Nucleus accumbens (tissue), 56 donors: ENCODE data around the gene RBMX.
"Not testable (repeated sequence)": the region's sequence is repeated elsewhere in the genome, so short reads cannot be mapped to it uniquely, and the experiment has no call there.

Experiments
- DNase-seq, 56 donors: peaks; one replicate each; lab custom pipeline; 2025; lab: John Stamatoyannopoulos, UW

RBMX gene

DNA sequence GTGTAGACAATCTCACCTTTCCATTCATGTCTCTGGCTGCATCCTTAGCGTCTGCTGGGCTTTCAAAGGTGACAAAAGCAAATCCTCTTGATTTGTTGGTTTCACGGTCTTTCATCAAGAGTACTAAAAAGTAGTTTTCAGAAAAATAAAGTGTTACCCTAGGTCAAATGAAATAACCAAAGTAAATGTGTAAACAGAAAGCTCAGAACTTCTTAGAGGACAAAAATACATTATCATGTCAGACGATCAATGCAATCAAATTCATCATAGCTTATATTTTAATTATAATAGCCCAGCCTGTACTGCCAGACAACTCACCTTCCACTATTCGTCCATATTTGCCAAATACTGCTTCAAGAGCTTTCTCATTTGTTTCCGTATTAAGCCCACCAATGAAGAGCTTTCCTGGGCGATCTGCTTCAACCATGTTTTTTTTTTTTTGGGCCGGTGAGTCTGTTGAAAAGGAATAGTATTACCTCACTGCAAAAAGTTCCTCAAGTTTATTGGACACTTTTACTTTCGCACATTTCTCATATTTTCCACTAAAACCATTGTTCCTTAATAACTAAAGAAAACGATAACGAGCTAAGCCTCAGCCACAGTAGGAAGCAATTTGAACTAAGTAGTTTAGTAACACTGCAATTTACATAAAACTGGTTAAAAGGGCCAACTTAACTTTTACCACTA lies 1.4 kb downstream of the RBMX start:
- no peak for DNase-seq

DNA sequence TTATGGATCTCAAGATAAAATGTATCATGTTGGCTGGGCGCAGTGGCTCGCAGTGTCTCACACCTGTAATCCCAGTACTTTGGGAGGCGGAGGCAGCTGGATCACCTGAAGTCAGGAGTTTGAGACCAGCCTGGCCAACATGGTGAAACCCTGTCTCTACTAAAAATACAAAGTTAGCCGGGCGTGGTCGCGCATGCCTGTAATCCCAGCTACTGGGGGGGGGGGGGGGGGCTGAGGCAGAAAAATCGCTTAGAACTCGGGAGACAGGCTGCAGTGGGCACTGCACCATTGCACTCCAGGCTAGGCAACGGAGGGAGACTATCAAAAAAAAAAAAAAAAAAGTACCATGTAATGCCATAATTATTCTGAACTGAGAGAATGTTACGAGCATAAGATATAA lies 2.1 kb downstream of the RBMX start:
- no peak for DNase-seq

DNA sequence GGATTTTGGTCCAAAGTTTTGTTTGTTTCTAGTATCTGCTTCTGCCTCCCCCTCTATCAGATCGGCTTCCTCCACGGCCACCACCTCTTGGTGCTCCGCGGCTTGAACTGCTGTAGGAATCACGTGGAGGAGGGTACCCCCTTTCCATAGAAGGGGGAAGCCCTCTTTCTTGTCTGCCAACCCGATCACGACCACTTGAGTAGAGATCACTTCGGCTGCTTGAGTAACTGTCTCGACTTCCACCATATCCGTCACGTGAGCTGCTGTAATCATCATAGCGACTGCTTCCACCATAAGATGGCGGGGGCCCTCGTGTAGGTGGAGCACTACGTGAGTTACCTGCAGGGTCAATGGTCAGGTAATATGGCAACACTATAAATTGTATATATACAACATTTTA lies 6.4 kb downstream of the RBMX start:
- not testable (repeated sequence) for DNase-seq

DNA sequence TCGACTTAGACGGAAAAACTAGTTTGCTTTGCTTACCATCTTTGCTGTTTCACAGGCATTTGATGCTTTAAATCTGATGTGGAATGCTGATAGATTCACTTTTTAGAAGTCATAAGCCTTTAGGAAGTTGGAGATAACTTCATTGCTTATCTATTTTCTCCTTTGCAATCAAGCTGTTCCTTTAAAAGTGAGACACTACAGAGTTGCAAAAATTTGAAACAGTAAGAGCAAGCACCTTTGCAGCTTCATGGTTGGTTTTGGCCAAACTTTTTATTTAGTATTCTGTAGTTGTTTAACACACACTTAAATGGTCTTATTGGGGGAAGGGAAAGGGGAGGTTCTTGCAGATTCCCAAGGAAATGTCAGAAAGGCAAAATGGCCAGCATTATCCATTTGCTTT lies 7.3 kb downstream of the RBMX start:
- not testable (repeated sequence) for DNase-seq

GRCh38 chrX:136872091-136872700 lies 8.3 kb downstream of the RBMX start:
- DNase-seq, result no peak

- no peak for DNase-seq
Measured at GRCh38 chrX:136870064-136870463, 10.5 kb downstream of the RBMX start.

DNA sequence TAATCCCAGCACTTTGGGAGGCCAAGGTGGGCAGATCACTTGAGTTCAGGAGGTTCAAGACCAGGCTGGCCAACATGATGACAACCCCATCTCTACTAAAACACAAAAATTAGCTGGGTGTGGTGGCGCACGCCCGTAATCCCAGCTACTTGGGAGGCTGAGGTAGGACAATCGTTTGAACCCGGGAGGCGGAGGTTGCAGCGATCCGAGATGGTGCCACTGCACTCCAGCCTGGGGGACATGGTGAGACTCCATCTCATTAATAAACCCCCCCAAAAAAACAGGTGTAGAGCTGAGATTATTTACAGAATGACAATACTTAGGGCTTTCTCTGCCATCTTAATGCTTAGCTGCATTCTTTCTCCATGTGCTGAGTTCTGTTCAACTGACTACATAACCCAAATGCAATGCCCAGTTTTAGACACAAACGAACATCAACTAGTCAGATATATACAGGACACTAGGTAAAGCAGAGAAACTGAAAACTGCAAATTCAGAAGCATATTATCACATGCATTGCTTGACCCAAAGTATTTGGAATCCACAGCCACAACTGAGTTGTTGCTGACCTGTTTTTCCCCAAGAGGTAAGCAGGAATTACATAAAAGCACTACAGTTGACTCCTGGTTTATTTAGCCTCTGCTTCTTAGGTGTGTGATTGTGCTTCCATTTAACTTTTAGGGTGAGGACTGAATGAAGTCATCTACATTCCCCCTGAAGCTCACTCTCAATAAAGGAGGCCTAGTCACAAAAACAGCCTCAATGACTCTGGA lies 12.1 kb downstream of the RBMX start:
- no peak for DNase-seq

- no peak for DNase-seq
Measured at GRCh38 chrX:136867518-136867917, 13.0 kb downstream of the RBMX start.

DNA sequence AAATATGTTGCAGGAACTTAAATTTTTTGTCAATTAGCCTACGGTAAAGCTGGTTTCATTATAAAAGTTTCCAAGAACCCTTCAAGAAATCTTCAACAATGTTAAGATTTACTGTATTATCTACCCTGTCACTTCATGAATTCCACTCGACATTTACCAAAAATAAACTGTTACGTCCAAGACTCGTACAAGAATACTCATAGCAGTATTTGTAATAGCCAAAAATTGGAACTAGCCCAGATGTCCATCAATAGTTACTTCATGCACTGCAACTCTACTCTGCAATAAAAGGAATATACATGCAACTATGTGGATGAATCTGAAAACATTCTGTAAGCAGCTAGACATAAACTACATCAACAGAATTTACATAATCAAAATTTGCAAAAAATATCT lies 13.4 kb downstream of the RBMX start:
- no peak for DNase-seq

DNA sequence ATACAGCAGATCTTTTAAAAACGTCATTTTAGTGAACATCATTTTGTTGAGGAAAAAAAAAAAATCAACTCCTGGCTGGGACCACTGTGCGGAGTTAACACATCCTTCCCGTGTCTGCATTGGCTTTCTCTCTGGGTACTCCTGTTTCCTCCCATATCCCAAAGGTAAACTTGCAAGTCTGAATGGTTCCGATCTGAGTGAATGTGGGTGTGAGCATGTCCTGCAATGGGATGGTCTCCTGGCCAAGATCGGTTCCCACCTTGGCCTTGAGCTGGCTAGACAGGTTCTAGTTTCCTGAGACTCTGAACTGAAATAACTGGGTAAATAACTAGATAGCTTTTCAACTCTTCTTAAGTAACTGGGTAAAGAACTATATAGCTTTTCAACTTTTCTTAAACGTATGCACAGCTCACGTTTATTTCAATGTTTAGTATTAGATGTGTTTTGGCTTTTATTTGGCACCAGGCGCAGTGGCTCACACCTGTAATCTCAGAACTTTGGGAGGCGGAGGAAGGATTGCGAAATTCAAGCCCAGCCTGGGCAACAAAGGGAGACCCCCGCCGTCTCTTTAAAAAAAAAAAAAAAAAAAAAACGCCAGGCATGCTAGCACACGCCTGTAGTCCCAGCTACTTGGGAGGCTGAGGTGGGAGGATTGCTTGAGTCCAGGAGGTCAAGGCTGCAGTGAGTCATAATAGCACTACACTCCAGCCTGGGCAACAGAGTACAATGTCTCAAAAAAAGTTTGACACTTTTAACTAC lies 14.0 kb downstream of the RBMX start:
- no peak for DNase-seq

DNA sequence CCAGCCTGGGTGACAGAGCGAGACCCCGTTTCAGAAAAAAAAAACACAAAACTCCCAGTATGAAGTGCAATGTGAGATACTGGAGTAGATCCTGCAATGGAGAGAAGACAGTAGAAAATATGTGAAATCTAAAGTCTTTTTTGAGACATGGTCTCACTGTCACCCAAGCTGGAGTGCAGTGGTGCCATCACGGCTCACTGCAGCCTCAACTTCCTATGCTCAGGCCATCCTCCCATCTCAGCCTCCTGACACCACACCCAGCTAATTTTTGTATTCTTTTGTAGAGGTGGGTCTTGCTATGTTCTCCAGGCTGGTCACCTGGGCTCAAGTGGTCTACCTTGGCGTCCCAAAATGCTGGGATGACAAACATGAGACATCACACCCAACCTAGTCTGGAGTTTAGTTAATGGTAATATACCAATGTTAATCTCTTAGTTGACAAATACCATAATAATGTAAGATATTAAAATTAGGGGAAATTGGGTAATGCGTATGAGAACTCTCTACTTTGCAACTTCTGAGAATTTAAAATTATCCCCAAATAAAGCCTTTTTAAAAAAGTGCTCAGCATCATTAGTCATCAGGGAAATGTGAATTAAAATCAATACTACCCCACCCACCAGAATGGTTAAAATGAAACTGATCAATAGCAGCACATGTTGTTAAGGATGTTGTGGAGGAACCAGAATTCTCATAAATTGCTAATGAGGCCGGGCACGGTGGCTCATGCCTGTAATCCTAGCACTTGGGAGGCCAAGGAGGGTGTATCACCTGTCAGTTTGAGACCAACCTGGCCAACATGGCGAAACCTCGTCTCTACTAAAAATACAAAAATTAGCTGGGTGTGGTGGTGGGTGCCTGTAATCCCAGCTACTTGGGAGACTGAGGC lies 15.0 kb downstream of the RBMX start:
- DNase-seq, result no peak

DNA sequence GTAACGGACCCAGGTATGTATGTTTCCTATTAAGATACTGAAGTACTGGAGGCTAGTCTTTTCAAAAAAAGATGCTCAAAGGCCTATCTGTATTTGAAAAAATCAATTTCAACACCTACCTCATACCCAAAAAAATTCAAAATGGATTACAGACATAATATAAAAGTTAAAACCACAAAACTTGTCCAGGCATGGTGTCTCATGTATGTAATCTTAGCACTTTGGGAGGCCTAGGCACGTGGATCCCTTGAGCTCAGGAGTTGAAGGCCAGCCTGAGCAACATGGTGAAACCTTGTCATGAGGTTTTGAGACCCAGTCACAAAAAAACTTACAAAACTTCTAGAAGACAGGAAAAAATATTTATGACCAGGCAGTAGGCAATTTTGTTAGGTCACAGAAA lies 16.7 kb downstream of the RBMX start:
- DNase-seq, result no peak

GRCh38 chrX:136862546-136862945 lies 18.0 kb downstream of the RBMX start:
- no peak for DNase-seq

DNA sequence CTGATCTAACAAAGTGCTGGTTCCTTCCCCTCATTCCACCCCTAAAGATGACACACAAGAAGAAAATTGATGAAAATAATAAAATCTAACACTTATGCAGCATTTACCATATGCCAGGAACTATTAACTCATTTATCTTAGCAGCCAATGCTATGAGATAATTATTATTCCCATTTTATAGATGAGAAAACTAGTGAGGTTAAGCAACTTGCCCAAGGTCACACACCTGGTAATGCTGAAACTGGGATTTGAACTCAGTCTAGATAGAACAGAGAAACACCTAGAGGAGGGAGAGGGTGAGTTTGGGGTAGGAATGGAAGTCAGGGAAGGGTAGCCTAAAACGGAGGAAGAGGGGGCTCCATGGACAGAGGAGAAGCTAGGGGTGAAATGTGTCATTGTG lies 18.6 kb downstream of the RBMX start:
- DNase-seq, result no peak

DNA sequence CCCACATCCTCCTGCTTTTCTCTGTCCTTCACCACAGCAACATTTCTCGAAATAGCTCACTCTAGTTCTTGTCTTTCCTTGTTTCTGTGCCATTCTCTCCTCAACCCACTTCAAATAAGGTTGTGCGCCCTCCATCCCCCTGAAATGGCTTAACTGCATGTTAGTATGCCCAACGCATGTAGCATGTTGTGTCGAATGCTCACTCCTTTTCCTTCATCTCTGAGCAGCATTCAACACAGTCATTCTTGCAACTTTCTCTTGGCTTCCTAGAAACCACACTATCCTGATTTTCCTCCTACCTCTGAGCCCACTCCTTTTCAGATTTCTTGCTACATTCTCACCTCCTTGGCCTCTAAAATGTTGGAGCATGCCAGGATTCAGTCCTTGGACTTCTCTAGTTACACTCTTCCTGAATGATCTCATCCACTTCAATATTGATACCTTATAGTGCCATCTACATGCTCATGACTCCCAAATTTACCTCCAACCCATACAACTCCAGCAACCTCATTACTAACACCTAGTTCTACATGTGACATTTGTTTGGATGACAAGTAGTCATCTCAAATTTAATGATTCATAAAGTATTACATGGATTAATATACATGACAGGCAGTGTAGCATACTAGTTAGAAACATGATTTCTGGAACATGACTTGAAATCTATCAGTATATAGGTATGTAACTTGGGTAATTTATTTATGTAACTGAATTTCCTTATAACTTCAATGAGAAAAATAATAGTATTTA lies 22.3 kb downstream of the RBMX start:
- DNase-seq, result no peak

DNA sequence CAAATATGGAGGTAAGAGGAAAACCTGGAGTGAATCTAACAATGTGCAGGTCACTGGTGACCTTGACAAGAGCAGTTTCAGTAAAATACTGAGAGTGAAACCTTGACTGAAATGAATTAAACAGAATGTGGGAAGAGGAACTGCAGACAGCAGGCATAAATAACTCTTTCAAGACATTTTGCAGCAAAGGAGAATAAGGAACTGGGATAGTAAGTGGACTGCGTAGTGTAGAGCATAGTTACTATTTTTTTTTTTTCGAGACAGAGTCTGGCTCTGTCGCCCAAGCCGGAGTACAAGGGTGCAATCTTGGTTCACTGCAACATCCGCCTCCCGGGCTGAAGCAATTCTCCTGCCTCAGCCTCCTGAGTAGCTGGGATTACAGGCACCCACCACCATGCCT lies 24.0 kb downstream of the RBMX start:
- no peak for DNase-seq

DNA sequence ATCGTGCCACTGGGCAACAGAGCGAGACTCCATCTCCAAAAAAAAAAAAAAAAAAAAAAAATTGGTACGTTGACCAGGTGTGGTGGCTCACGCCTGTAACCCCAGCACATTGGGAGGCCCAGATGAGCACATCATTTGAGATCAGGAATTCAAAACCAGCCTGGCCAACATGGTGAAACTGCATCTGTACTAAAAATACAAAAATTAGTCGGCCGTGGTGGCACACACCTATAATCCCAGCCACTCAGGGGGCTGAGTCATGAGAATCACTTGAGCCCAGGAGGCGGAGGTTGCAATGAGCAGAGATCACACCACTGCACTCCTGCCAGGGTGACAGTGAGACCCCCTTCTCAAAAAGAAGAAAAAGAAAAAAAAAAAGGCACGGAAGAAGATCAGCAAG lies 24.5 kb downstream of the RBMX start:
- DNase-seq, result no peak

DNA sequence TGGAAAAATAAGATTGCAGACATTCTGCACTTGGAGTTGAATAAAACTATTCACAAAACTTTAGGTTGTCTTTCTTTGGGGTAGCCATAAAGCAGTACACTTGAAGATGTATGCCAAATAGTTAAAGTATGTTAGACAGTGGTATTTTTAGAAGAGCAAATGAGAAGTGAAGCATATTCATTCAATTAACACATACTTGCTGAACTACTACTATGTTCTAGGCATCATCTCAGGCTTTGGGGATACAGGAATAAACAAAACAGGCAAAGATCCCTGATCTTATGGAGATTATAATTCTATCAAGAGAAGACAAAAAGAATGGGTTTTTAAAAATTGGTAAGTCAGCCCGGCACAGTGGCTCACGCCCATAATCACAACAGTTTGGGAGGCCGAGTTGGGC lies 29.0 kb downstream of the RBMX start:
- DNase-seq, result no peak

DNA sequence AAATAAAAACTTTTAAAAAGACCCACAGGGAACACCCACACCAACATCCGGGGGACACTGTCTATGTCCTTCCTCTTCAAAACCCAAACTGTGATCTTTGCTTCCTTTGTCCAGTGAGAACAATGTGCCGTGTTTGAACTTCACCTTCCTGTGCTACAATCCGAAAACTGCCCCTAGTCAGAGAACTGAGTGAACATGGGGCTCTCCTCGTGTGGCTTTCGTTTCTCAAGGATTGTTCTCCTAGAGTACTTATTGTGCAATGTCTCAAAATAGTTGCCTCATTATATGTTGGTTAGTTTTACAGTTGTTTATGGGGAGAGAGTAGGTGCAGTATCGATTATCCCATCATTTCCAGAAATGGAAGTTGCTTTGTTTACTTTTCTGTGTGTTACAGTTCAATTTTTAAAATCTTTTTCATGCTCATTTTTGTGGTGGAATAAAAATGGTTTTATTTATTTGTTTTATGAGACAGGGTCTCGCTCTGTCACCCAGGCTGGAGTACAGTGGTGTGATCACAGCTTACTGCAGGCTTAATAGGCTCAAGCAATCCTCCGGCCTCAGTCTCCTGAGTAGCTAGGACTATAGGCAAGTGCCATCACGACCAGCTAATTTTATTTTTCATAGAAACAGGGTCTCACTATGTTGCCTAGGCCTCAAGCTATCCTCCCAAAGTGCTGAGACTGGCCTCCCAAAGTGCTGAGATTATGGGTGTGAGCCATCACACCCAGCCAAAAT lies 29.9 kb downstream of the RBMX start:
- DNase-seq, result no peak
